Stimulated activated CD8-positive, alpha-beta memory T cell treated with anti-CD3 and anti-CD28 coated beads, Interleukin-4, amount 100 ng/mL, for 1 hour (primary cell): ENCODE data around the gene PBX4.
A peak's percentile ranks its signal among the peaks of the same experiment; 100 is the strongest.
"Not testable (repeated sequence)": the region's sequence is repeated elsewhere in the genome, so short reads cannot be mapped to it uniquely, and the experiment has no call there.

Experiments
- DNase-seq, 2 donors: peaks; one replicate each; pipeline ENCODE4 v3.0.0-alpha.2; 2020; ENCODE audit warnings: low read depth in 2 of 2, low spot score in 1 of 2

The PBX4 gene

DNA sequence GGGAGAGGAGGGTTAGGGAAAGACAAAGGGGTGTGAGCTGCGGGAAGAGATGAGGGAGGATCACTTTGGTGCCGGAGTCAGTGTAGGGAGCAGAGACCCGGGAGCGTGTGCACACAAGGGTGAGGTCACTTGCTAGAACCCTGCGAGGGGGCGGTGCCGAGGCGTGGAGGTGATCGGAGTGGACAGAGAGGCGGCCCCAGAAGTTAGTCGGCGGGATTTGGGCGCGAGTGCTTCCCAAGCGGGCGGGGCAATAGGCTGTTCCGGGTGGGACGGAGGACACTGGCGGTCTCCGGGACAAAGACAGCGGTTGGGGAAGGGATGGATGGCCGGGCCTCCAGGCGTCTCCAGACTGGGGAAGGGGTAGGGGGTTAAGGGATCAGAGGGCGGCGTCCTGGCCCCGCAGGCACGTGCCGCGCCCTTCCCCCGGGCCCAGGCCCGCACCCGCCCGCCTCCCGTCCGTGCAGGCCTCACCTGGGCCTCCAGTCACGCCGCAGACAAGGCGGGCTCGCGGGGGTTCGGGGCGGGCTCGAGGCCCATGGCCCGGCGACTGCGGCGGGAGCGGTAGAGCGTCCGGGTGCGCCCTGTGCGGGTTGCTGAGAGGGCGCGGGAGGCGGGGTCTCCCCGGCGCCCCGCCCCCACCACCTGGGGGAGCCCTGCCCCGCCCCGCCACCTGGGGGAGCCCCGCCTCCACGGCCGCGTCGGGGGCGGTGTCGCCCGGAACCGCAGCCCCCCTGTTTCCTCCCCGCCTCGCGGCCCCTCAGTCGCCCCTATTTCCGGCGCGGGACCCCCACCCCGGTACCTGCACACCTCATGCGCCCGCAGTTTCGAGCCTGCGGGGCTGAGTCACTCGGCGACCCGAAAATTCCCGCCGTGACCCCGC is 9.4 kb upstream of the PBX4 start, which contains the start of gene LPAR2:
Gene LPAR2 (minus strand): TSS at position 600 of the 880 bp plus-strand sequence. CDS start 945 bp downstream, outside the sequence.
- peak; percentile 49 to 58 for DNase-seq

DNA sequence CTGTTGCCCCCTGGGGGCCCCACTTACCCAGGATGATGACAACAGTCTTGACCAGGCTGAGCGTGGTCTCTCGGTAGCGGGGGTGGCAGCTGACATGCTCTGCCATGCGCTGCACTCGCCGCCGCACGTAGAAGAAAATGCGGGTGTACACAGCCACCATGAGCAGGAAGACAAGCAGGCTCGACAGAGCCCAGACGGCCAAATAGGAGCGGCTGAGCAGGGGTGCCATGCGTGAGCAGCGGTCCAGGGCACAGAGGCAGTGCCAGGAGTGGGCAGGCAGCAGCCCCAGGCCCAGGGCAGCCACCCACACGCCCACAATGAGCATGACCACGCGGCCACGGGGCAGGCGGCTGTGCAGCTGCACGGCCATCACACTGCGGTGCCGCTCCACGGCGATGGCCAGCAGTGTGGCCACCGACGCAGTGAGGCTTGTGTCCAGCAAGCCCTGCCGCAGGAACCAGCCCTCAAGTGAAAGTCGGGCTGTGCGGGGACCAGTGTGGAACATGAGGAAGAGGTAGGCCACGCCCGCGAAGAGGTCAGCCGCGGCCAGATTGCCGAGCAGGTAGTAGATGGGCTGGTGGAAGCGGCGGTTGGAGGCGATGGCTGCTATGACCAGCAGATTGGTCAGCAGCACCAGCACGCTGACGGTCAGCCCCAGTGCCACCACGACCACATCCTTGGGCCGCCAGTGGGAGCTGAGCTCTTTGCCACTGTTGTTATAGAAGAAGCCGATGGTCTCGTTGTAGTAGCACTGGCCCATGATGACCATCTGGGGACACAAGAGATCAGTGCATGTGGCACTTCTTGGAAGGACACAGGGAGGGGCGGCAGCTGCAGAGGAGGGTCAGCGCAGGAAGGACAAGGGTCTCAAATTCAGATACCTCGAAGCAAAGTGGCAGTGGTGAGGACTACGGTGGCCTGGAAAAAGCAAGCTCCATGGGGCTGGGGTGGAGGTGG is 8.3 kb upstream of the PBX4 start:
- no peak for DNase-seq

DNA sequence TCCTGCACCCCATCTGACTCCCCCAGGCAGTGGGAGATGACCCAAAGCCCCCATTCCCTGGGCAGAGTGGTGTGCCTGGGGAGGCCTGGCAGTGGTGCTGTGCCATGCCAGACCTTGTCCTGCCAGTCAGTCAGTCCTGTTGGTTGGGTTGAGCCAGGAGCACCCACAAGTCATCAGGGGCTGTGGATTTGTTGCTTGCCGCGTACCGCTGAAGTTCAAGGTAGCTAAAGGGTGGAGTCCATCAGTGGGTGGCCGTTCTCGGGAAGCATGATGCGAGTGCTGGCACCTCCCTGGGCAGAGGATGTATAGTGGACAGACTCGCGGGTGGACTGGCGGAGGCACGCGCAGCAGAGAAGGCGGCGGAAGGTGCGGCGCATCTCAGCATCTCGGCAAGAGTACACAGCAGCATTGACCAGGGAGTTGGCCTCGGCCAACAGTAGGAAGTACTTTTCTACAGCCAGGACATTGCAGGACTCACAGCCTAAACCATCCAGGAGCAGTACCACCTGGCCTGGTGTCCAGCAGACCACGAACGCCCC is 5.6 kb upstream of the PBX4 start:
- DNase-seq: no peak

DNA sequence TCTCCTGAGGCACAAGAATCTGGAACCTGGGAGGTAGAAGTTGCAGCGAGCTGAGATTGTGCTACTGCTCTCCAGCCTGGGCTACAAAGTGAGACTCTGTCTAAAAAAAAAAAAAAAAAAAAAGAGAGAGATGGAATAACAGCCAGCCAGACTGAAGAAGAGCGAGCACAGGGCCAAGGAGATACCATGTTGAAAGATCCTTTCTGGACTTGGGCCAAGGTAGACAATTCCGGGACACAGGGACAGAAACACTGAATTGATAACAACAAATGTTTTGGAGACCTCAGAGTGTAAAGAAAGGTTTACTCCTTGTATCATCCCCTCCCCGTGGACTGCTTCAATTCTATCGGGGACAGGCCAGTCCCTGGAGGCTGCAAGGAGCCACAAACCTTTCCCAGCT is 4.9 kb upstream of the PBX4 start:
- no peak for DNase-seq

DNA sequence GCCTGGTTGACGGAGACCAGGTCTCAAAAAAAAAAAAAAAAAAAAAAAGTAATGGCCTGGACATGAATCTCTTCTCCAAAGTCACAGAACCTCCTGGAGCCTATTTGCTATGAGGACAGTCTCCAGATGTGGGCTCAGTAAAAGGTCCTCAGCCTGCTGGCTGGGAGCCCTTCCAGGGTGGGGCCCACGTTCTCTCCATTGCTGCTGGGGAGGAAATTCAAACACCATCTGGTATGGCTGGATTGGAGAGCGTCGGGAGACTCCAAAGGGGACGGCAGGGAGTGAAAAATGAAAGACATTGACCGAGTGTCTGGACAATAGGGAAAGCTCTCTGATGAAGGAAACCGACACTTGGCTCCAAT is 1.3 kb upstream of the PBX4 start:
- DNase-seq: no peak

- DNase-seq: no peak
Measured at GRCh38 chr19:19619181-19619848, 828 bp upstream of the PBX4 start.

DNA sequence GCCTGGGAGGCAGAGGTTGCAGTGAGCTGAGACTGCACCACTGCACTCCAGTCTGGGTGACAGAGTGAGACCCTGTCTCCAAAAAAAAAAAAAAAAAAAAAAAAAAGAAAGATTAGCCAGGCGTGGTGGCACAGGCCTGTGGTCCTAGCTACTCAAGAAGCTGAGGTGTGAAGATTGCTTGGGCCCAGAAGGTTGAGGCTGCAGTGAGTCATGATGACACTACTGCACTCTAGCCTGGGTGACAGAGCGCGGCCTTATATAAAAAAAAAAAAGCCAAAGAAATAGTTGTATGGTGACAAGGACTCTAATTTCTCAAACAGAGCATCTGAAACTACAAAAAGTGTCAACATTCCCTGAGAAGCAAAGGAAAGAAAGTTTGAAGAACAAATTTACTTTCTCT is 3.4 kb downstream of the PBX4 start:
- no peak for DNase-seq

DNA sequence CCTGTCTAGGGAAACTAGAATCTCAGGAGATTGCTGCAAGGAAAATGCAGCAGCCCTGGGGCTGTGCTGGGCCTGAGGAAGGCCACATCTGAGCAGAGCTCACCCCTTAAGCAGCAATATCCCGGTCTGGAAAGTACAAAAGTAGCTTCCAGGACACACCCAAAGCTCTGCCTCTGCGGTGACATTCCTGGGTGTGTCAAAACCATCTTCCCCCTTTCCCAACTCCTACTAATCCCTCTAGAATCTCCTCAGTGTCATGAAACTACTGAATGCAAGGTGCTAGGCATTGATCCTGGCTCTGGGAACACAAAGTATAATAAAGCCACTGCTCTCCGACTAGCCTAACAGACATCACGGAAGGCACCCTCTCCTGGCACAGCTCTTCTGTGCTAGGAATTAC is 5.0 kb downstream of the PBX4 start:
- no peak for DNase-seq

DNA sequence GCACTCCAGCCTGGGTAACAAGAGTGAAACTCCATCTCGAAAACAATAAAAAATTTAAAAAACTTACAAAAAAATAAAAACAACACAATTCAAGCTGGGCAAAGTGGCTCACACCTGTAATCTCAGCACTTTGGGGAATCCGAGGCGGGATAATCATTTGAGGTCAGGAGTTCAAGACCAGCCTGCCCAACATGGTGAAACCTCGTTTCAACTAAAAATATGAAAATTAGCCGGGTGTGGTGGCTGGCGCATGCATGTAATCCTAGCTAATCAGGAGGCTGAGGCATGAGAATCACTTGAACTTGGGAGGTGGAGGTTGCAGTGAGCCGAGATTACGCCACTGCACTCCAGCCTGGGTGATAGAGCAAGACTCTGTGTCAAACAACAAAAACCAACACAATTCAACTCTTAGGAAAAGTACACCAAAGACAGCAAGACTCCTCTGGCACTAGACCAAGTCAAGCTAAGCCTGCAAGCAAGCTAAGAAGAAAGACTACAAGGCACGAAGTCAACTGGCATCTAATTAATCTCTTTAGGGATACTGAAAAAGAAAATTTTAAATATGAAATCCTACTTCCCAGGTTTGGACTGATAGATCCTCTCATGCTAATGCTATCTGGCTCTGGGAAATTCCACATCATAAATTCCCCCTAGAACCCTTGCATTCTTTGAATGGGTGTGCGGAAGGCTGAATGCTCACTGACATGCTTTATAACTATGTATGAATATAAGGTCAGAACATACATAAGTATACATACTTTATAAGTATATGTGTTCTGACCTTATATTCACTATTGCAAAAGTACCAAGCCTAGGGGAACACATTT is 7.9 kb downstream of the PBX4 start:
- DNase-seq: no peak

GRCh38 chr19:19606686-19607085 is 11.8 kb downstream of the PBX4 start:
- DNase-seq: not testable (repeated sequence)

GRCh38 chr19:19606021-19606420 is 12.5 kb downstream of the PBX4 start:
- no peak for DNase-seq

DNA sequence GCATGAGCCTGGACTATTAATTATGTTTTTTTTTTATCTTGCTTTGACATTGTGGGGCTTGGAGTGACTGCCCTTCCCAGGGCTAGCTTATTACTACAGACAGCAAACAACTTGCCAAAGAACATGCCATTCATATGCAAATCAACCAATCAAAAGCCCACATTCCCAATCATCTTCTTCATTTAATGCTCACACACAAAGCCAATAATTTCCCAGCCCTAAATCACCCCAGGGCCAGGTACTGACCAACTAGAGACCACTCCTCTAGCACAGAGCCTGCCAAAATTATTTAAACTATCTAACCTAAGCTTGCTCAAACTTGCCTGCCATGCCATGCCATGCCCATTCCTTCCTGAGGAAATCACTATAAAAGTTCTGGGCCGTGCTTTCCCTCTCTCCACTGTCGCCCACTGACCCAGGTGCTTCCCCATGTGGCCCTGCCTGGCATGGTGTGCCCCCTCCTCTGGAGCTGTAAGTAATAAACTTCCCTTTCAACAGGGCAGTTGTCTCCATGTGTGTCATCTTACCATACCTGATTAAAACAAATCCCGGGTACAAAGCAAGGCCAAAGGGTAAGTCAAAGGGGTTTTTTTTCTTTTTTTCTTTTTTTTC is 15.7 kb downstream of the PBX4 start:
- DNase-seq: no peak

GRCh38 chr19:19602136-19602712 is 16.3 kb downstream of the PBX4 start:
- DNase-seq: no peak

DNA sequence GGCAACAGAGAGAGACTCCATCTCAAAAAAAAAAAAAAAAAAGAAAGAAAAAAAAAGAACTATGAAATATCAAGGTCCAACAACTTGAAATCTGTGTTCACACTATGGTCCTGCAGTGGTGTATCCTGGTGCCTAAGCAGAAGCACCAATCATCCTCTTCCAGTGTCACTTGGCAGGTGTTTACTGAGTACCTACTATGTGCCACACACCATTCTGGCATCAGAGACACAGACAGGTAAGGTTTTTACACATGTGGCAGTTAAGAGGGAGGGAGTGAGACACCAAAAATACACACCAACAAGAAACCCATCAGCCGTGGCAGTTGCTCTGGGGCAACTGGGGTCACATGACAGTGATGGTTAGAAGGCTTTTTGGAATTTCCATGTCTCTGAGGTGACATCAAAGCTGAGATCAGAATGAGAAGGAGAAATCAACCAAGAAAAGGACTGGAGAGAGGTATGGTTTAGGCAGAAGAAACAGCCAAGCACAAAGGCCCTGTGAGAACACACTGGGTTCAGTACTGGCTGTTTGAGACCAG is 17.6 kb downstream of the PBX4 start:
- no peak for DNase-seq

DNA sequence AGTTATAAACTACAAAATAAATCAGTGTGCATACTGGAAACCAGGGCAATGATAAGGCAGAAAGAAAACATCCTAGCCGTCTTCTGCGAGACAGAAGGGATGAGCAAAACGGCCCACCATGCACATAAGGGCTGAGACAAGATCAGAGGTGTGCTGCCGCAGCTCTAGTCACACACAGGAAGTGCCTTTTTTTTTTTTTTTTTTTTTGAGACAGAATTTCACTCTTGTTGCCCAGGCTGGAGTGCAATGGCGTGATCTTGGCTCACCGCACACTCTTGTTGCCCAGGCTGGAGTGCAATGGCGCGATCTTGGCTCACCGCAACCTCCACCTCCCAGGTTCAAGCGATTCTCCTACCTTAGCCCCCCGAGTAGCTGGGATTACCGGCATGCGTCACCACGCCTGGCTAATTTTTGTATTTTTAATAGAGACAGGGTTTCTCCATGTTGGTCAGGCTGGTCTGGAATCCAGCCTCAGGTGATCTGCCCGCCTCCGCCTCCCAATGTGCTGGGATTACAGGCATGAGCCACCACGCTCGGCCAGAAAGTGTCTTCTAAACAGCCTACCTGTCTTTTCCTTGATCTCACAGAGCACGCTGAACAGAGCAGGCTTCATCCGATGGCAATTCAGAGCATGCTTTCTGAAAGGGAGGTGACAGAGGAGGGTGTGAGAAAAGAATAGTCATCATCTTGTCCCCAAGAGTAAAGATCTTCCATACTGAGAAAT is 19.6 kb downstream of the PBX4 start:
- not testable (repeated sequence) for DNase-seq

DNA sequence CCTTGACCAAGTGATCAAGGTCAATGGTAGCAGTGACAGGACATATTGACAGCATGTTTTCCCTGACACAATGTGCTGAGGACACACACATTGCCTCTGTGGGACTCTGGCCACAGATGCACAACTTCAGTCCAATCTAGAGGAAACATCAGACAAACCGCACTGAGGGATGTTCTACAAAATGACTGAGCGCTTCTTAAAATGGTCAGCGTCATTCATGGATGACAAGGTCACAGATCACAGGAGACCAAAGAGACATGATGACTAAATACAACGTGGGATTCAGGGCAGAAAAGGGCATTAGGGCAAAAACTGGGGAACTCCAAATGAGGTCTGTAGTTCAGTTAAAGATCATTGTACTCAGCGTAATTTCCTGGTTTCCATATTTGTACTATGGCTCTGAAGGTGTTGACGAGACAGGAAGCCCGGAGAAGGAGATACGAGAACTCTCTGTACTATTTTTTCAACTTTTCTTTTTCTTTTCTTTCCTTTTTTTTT is 20.6 kb downstream of the PBX4 start:
- DNase-seq: no peak

- no peak for DNase-seq
Measured at GRCh38 chr19:19595171-19595701, 23.3 kb downstream of the PBX4 start.

DNA sequence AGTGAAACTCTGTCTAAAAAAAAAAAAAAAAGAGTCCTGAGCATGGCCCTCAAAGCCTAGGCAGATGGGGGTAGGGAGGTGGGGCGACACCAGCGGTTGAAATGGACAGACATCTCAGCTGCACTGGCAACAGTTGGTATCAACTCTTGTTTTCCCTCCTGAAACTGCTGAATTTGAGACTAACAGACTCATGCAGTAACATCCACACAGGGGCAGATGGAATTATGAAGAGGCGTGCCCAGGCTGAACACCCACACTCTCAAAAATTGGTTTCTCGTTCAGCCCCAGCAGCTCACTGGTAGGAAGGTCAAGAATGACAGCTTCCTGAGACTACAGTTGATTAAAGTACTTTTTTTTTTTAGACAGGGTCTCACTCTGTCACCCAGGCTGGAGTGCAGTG is 24.1 kb downstream of the PBX4 start:
- no peak for DNase-seq
